Fibroblast of skin of left biceps (primary cell): ENCODE measurements around the gene INSYN2B.

Experiments used
- DNase-seq, 2 experiments: peaks; one replicate each; pipeline ENCODE4 v3.0.0-alpha.2; 2013; ENCODE audit warnings: low read depth in 2 of 2

INSYN2B gene

GRCh38 chr5:169893010-169893409 is 87.3 kb downstream of the INSYN2B start:
- no peak for DNase-seq

DNA sequence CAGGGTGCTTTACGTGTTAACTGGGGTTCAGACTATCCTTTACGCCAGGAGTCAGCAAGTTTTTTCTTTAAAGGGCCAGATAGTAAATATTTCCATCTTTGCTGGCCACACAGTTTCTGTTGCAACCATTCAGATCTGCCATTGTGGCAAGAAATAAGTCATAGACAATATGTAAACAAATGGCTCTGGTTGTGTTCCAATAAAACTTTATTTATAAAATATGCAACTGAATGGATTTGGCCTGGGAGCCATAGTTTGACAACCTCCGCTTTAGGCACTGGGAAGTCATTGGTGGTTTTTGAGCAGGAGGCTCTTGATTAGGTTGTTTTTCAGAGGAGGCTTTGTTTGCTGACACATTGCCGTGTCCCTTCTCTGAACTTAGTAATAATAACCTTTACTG is 90.7 kb downstream of the INSYN2B start:
- DNase-seq, result no peak

GRCh38 chr5:169886677-169887076 is 93.6 kb downstream of the INSYN2B start:
- no peak for DNase-seq

DNA sequence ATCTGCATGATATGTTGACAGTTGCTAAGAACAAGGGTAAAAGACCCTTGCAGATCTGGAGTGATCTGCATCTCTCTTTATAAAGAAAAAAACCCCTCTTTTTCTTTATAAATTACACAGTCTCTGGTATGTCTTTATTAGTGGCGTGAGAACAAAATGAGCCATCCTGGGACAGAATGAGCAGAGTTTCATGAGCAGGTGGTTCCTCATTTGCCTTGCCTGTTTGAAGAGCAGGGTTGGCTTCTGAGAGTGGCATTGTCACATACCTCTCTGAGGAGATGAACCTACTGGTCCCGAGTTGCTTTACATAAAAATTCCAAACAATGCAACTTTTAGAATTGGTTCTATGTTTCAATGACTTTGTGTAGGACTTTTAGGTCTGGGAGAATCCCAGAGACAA is 94.3 kb downstream of the INSYN2B start:
- no peak for DNase-seq

DNA sequence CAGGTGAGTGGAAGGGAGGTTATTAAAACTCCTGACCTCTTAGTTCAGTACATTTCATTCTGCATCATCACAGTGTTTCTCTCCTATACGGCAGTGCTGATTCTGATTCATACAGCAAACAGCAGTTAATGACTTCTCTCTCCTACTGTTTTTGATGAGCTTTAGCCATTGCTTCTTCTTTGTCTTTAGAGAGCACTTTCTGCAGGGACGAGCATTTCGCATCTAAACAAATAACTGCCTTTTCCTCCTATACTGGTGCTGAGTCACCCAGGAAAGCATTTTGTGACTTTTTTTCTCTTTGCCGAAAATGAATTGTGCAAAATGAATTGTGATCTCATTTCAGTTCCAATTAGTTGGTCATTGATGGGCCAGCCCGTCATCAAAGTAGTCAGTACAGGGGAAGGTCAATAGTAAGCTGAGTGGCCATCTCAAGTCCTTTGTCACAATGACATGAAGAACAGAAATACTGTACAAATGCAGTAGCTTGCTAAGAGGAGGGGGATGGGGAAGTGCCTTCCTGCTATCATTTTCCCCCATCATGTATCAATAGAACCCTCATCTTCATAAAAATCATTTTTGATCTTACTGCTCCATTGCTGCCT is 98.5 kb downstream of the INSYN2B start:
- DNase-seq, result no peak

GRCh38 chr5:169880785-169881184 is 99.5 kb downstream of the INSYN2B start:
- DNase-seq, result no peak

- no peak for DNase-seq
Observed at GRCh38 chr5:169880012-169880663, 100.2 kb downstream of the INSYN2B start.

DNA sequence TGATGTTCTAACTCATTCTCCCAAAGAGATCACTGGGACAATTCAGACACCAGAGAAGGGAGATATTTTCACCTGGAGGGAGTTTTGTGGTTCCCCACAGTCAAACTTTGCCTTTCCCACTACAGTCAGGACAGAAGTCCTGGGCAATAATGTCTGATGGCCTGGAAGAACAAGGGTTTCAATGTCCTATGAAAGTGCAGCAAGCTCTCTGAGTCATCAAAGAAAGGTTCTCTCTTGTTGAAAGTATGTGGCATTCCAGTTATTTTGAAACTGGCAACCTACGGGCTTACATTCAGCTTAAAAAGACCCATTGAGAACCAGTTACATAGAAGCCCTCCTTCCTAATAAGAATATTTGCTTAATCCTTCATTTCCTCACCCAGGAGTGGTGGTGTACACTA is 103.9 kb downstream of the INSYN2B start:
- no peak for DNase-seq

- DNase-seq, result no peak
Observed at GRCh38 chr5:169875731-169876130, 104.6 kb downstream of the INSYN2B start.

DNA sequence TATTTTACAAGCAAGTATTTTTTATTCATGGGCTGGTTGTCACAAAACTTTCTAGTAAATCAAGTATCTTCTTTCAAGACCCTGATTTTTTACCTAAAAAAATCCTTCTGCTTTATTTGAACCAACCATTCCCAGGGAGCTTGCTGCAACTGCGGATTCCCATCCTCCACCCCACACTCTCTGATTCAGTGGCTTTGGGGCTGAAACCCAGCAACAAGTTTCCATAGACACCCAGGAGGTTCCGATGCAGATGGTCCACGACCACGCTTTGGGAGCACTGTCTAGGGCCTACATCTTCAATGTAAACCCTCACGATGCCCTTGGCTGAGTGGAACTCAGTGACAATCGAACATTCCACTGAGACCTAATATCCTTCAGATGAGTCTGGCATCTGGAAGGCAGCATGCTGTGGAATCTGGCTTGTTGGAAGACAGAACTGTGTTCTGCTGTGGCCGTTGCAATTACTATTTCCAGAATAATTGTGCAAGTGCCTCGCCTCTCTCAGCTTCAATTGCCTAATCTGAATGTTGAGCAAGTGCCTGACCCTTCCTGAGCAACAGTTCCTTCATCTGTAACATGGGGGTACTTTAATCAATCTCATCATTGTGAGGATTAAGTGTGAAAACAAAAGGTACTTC is 105.1 kb downstream of the INSYN2B start:
- DNase-seq, result peak; percentile 35 to 40

DNA sequence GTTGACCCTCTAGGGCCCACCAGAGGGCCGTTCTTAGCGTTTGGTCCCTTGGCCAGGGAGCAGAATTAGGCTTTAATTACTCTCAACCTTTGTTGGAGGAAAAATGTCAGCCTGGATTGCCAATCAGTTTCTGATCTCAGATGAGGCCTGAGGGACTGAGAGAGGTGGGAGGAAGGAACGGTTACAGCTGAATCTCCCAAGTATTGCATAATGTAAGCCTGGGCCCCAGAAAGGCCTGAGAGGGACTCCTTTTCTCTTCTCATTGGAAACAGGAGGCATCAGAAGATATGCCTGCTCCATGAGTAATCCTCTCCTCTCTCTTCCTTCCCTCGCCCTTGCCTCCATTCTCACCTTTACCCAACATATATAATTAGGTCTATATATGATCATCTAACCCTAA is 105.7 kb downstream of the INSYN2B start:
- no peak for DNase-seq

- no peak for DNase-seq
Observed at GRCh38 chr5:169873642-169874041, 106.7 kb downstream of the INSYN2B start.

DNA sequence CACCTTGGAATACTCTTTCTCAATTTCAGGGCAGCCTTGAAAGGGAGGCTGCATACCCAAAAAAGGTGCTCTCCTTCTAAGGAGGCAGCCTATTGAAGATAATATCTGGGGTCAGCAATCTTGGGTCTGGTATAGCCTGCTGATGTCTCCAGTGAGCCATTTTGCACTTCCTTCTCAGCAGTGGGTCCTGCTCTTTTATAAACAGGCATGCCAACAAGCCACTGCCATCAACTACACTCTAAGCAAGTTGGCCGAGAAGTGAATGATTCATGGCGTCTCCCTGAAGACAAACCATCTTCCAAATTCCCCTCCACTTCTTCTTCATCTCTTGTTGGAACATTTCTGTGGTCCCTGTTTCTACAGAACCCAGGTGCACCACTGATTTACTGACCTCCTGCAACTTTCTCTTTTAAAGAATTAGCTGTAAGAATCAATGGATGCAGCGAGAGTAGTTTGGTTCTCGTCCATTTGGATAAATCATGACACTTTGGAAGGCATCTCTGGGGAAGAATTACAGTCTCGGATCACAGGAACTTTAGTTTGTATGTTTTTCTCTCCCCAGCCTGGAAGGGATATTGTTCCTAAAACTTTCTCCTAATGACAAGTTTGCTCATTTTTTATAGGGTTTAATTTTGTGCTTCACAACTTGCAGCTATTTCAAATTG is 108.3 kb downstream of the INSYN2B start:
- DNase-seq, result no peak

DNA sequence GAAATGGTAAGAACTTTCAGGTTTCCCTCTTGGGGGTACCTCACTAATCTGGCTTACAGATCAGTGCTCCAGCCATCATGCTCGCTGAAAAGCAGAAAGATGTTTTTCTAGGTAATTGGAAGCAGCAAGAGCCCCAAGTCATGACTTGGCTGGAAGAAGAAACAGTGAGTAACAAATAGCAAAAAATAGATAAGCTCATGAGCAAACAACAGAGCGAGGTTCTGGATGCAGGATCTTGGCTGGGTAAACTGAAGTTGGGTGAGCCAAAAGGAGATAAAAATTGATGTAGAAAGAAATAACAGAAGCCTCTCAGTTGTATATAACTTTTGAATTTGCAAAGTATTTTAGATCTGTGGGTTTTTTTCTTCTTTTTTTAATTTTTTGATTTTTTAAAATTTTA is 110.1 kb downstream of the INSYN2B start:
- no peak for DNase-seq

DNA sequence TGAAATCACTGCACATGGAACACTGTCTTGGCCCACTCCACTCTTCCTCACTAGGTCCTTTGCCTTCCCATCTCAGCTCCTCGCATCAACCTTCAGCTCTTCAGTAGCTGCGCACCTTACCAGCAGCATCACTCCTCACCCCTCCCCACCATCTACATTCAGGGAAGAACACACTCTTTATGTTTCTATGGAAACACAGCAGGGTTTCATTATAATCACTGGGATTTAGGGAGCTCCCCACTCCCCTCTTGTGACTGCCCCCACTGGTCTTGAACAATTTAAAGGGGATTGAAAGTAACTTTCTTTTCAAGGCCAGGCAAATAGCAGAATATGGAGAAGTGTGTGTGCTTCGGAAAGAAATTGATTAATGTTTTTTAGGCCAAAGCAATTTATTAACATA is 111.2 kb downstream of the INSYN2B start:
- DNase-seq, result no peak

GRCh38 chr5:169867347-169867746 is 112.9 kb downstream of the INSYN2B start:
- DNase-seq, result no peak

DNA sequence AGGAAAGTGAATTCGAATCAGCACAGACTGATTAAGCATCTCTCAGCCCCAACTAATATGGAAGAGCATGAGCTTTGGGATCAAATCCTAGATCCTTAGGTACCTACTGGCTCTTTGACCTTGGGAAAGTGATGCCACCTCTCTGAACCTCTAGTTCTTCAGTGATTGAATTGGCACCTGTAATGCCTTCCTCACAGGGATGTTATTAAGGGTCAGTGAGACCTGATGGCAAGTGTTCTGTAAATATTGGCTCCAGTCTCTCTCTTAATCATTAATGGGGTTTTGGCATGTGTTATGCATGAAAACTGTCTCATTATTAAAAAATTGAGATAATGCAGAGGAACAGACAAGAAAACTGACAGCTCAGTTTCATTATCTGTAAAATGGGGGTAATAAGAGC is 115.8 kb downstream of the INSYN2B start:
- DNase-seq, result no peak

GRCh38 chr5:169862391-169862811 is 117.9 kb downstream of the INSYN2B start:
- DNase-seq, result peak in 1 of 2 experiments; percentile 33

DNA sequence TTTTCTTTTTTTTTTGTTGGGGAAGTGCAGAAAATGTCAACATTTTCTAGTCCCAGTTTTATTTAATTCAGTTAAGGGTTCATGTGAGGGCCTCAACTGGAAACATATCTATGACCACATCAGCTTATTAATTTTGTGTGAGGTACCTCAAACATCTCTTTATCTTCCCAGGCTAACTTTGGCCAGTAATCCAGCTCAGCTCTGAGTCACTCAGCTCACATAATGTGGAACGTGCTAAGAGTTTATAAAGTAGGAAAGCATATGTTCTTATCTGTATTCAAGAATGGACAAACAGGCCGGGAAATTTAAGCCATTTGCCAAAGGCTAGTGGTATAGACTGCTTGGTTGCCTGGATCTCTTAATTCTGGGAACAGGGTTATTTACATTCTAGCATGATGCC is 118.4 kb downstream of the INSYN2B start:
- peak; percentile 51 to 59 for DNase-seq

DNA sequence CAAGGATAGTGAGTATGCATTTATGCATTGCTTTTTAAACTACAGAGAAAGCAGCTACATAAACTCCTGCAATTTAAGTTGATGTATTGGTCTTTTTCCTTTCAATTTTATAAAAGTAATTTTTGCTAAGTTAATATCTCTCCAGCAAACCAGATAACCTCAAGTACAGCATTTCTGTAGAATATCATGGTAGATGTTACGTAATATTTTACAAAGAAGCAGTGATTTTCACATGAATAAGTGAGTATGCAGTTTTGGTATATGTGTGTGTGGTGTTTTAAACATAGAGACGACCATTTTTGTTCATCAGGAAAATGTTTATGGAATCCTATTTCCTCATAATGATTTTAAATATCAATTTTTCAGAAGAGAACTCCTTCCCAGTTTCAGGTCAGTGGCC is 118.9 kb downstream of the INSYN2B start:
- DNase-seq, result no peak

GRCh38 chr5:169860585-169860984 is 119.7 kb downstream of the INSYN2B start:
- no peak for DNase-seq

GRCh38 chr5:169856571-169856970 is 123.7 kb downstream of the INSYN2B start:
- DNase-seq, result peak; percentile 50 to 66
